Loucy (cell line): ENCODE data around the gene HS3ST2.

ENCODE experiments used
- CTCF ChIP-seq: fragments of 200-600 bp; sonication (generic); conservative IDR thresholded peaks from 2 replicates; pipeline ENCODE4 v1.5.1; 2014; ENCODE audit warnings: mild to moderate bottlenecking, antibody characterized with exemption, low read length
- EZH2phosphoT487 ChIP-seq: fragments of 200-600 bp; IDR thresholded peaks from 2 replicates; pipeline ENCODE4 v1.6.1; 2018; ENCODE audit warnings: antibody characterized with exemption, mild to moderate bottlenecking, moderate library complexity, borderline replicate concordance

- no peak for TF ChIP-seq CTCF
- no peak for TF ChIP-seq EZH2phosphoT487
These were observed 131.4 kb downstream of the HS3ST2 start for GRCh38 chr16:22945361-22945760.
